Dermis microvascular lymphatic vessel endothelial cell (primary cell): ENCODE data around the gene CNNM1. TPM values are rescaled to one million over a fixed set of nuclear protein-coding genes. Genes with fewer than 3 reads are reported as not detected.
A peak's percentile ranks its signal among the peaks of the same experiment; 100 is the strongest.

Experiments used
- DNase-seq, 2 donors: peaks; one replicate each; pipeline versions ENCODE4 v3.0.0 to v3.0.0-alpha.2; 2010; ENCODE audit warnings: low read depth in 2 of 2
- total RNA-seq: library from RNA; depleted of rRNA; stranded (reverse); fragments of >200 nt; gene quantifications from 2 replicates; pipeline ENCODE4 v1.2.1, GENCODE V29; 2014

The CNNM1 gene
- total RNA-seq, 1 donor from 2014 or later, result not detected

DNA sequence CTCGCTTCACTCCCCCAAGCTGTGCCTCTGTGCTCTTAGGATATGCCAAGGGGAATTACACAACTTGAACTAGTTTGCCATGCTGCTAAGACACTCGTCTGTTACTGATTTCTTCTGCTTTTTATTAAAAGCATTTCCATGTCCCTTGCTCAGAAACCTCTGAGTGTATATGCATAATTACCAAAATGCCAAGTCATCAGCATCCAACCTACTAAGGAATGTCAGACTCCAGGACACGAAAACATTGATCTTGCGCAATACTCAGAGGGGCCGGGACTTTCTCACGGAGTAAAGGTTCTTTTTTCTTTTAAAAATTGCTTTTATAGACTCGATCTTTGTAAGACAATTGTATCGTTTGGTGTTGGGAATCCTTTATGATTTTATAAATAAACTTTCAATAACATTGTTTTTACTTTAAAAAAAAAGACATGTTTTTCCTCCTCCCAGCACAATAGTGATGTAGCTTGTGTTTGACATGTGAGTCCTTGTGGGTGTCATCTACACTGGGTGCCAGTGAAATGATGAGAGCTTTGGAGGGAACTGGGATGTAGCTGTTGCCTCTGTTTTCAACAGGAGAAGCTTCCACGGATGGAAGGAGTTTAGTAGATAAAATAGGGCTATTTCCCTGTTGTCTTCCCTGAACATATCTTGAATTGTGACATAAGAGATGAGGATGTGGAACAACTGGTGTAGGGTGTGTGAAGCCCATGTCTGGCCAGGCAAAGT, 43.6 kb downstream of the CNNM1 start:
- no peak for DNase-seq

- DNase-seq, result peak in 1 of 2 donors; percentile 60
Observed at GRCh38 chr10:99374526-99374925, 45.4 kb downstream of the CNNM1 start.

GRCh38 chr10:99374972-99375371, 45.8 kb downstream of the CNNM1 start:
- DNase-seq, result peak in 1 of 2 donors; percentile 45

GRCh38 chr10:99375426-99375825, 46.3 kb downstream of the CNNM1 start:
- peak in 1 of 2 donors; percentile 12 for DNase-seq

DNA sequence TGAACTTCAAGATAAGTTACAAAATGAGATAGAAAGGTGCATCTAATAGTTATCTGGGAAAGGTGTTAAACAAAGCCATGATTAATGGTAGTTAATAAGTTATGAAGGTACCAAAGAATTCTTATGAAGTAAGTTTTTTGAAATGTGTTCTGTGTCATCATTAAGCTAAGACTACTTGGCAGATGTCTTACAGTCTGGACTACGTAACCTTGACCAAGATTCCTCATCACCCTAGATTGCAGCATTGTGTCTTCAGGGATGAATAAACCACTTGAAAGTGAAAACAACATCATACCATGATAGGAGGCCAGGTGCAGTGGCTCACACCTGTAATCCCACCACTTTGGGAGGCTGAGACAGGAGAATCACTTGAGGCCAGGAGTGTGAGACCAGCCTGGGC, 53.0 kb downstream of the CNNM1 start:
- DNase-seq, result no peak

GRCh38 chr10:99387071-99387470, 57.9 kb downstream of the CNNM1 start:
- no peak for DNase-seq

GRCh38 chr10:99387541-99387940, 58.4 kb downstream of the CNNM1 start:
- no peak for DNase-seq

DNA sequence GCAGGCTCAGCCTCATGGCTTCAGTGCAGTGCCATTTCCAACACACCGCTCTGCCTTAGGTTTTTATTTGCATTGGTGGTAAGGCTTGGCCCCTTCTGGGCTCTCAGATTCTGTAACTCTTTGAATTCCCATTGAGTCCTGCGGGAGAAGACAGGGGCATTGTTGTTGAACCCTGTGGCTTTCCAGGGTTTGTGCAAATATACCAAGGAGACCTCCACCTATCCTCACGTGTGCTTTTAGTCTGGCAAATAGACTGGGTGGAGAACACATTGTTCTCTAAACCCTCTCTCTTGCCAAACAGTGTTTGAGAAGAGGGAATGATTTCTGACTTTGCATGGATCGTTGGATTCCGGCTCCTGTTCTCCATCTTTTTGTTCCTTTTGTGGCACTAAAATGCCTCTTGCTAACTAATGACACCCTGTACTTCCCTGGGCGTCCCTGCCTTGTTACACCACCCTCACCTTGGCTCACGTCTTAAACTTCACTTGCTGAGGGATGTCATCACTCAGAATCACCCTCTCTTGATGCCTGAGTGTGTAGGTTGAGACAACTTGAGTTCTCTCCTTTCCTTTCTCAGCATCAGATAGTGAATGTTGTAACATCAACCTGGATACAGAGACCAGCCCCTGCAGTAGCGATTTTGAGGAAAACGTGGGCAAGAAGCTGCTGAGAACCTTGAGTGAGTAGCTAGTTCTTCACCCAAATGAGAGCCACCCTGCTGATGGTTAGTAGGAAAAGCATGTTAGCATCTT, 60.7 kb downstream of the CNNM1 start:
- no peak for DNase-seq

- DNase-seq, result no peak
Observed at GRCh38 chr10:99391346-99391745, 62.2 kb downstream of the CNNM1 start.

DNA sequence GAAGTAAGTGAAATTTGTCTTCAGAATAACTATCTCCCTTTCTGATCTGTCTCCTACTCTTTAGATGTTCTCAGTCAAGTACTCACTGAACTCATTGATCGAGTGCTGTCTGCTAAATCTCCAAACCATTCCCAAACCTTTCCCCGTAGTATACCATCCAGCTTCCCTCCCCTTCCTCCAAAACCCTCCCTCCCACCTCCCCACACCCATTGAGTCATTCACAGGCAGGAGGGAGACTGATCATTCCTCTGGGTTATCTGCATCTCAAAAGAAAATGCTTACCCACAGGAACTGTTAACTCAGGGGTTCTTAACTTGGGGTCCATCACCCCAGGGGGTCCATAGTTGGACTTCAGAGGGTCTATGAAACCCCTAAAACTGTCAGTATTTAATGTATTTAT, 63.9 kb downstream of the CNNM1 start:
- DNase-seq, result no peak

GRCh38 chr10:99393683-99394082, 64.5 kb downstream of the CNNM1 start:
- DNase-seq, result no peak

- no peak for DNase-seq
Observed at GRCh38 chr10:99394256-99394655, 65.1 kb downstream of the CNNM1 start.

GRCh38 chr10:99394761-99395386, 65.7 kb downstream of the CNNM1 start:
- no peak for DNase-seq

GRCh38 chr10:99395750-99396445, 66.7 kb downstream of the CNNM1 start:
- DNase-seq, result peak in 1 of 2 donors; percentile 73

DNA sequence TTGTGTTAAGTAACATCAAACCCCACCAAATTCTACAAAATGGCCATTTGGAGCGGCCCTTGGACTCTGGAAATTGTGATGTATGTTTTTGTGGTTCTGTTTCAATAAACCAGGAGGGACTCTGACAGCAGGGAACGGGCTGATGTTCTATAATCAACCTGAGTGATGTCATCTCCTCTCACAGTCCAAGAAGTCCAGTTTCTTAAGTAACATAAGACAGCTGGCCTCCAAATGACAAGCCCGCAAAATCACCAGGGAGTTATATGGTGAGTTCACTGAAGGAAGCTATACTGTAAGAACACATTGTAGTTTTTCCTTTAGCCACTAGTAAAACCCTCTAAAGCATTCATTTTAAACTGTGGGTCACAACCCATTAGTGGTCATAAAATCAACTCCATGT, 67.3 kb downstream of the CNNM1 start:
- no peak for DNase-seq

DNA sequence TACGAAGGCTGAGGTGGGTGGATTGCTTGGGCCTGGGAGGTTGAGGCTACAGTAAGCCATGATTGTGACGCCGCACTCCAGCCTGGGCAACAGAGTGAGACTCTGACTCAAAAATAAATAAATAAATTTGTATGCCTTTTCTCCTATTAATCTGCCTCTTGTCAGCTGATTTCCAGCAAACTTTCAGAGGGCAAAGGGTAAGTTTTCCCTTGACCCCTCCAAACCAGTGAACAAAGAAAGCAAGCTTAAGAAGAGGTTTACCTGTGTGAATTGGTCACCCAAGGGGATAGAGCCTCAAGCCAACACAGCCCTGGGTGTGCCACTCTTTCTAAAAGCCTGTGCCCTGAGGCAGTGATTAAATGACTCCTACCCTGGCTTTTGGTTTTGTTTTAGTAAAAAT, 70.5 kb downstream of the CNNM1 start:
- no peak for DNase-seq

- DNase-seq, result peak in 1 of 2 donors; percentile 78
Observed at GRCh38 chr10:99403674-99404073, 74.5 kb downstream of the CNNM1 start.

GRCh38 chr10:99406149-99406548, 77.0 kb downstream of the CNNM1 start:
- no peak for DNase-seq

GRCh38 chr10:99410146-99410545, 81.0 kb downstream of the CNNM1 start:
- no peak for DNase-seq

GRCh38 chr10:99410876-99411275, 81.7 kb downstream of the CNNM1 start:
- no peak for DNase-seq

GRCh38 chr10:99411546-99411945, 82.4 kb downstream of the CNNM1 start:
- no peak for DNase-seq

DNA sequence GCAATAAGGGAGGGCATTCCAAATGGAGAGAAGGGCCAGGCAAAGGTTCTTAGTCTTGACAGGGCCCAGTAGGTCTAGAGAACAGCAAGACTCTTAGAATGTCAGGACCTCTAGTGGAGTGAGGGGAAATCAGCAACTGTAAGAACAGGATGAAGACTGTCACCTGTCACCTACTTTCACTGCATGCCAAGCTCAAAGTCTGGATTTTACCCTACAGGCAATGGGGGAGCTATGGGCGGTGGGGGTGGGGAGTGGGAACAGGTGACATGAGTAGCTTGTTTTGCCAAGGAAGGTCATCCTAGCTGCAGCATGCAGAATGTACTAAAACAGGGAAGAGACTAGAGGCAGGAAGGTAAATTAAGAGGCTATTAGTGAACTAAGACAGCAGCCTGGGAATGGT, 82.9 kb downstream of the CNNM1 start:
- DNase-seq, result no peak
